Measurements from ENCODE around the gene GALNT14. TPM values are rescaled to one million over a fixed set of nuclear protein-coding genes. Genes with fewer than 3 reads are reported as not detected.
A peak's percentile ranks its signal among the peaks of the same experiment; 100 is the strongest.

GALNT14 gene
- total RNA-seq, 1 donor from 2014 or later, result 1.7 TPM

DNA sequence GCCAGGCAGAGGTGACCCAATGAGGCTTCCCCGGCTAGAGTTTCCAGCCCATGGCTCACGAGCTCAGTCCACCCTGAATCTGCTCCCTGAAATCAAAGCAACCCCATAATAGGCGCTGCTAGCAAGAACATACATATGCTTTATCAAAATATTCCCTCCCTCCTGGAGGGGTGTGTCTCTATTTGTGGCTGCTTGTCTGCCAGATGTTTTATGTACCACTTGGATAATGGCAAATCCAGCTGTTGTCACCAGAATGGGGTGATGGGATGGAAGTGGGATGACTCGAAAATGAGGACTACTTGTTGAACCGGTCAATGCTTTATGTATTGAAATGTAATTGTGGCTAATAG lies 152.0 kb downstream of the GALNT14 start:
- no peaks in the 10 kb centered on the region for H3K9me3 Mint-ChIP-seq
- H3K27me3 Mint-ChIP-seq (ENCODE audit: low read depth), result peaks cover 11% of the 10 kb centered on the region
- TF ChIP-seq, protein P1, sequence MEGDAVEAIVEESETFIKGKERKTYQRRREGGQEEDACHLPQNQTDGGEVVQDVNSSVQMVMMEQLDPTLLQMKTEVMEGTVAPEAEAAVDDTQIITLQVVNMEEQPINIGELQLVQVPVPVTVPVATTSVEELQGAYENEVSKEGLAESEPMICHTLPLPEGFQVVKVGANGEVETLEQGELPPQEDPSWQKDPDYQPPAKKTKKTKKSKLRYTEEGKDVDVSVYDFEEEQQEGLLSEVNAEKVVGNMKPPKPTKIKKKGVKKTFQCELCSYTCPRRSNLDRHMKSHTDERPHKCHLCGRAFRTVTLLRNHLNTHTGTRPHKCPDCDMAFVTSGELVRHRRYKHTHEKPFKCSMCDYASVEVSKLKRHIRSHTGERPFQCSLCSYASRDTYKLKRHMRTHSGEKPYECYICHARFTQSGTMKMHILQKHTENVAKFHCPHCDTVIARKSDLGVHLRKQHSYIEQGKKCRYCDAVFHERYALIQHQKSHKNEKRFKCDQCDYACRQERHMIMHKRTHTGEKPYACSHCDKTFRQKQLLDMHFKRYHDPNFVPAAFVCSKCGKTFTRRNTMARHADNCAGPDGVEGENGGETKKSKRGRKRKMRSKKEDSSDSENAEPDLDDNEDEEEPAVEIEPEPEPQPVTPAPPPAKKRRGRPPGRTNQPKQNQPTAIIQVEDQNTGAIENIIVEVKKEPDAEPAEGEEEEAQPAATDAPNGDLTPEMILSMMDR (IDR thresholded peaks at IDR 0.05; ENCODE audit: unreplicated experiment), result no peak
- no peak for DNase-seq (ENCODE audit: low spot score in 2 of 2, unreplicated experiment in 2 of 2)
- H3K4me3 Mint-ChIP-seq, result no peak overlapping the region
- H3K36me3 Mint-ChIP-seq, result no peaks in the 10 kb centered on the region
- no peak overlapping the region for H3K27ac Mint-ChIP-seq
- H3K4me1 Mint-ChIP-seq, result peaks cover 30% of the 10 kb centered on the region

GRCh38 chr2:30985493-30986230 lies 152.6 kb downstream of the GALNT14 start:
- Mint-ChIP-seq H3K4me3 (no peak overlapping the region), H3K4me1 (peaks cover 31% of the 10 kb centered on the region), H3K27ac (no peak overlapping the region), H3K9me3 (no peaks in the 10 kb centered on the region), H3K36me3 (no peaks in the 10 kb centered on the region), H3K27me3 (ENCODE audit: low read depth) (peaks cover 11% of the 10 kb centered on the region)
- TF ChIP-seq, protein P1 (IDR thresholded peaks at IDR 0.05; ENCODE audit: unreplicated experiment), result no peak
- no peak for DNase-seq (ENCODE audit: low spot score in 2 of 2, unreplicated experiment in 2 of 2)

GRCh38 chr2:30984148-30984547 lies 154.1 kb downstream of the GALNT14 start:
- Mint-ChIP-seq H3K4me1 (peaks cover 33% of the 10 kb centered on the region), H3K27me3 (ENCODE audit: low read depth) (peaks cover 9% of the 10 kb centered on the region), H3K36me3 (no peaks in the 10 kb centered on the region), H3K4me3 (no peak overlapping the region), H3K27ac (no peak overlapping the region), H3K9me3 (no peaks in the 10 kb centered on the region)
- TF ChIP-seq, protein P1 (IDR thresholded peaks at IDR 0.05; ENCODE audit: unreplicated experiment), result no peak
- DNase-seq (ENCODE audit: low spot score in 2 of 2, unreplicated experiment in 2 of 2), result no peak

- Mint-ChIP-seq H3K4me3 (no peak overlapping the region), H3K9me3 (no peaks in the 10 kb centered on the region), H3K27me3 (ENCODE audit: low read depth) (peaks cover 9% of the 10 kb centered on the region), H3K4me1 (peaks cover 29% of the 10 kb centered on the region), H3K27ac (peak overlapping the region; percentile 28), H3K36me3 (no peaks in the 10 kb centered on the region)
- DNase-seq (ENCODE audit: low spot score in 2 of 2, unreplicated experiment in 2 of 2), result no peak
- TF ChIP-seq, protein P1 (IDR thresholded peaks at IDR 0.05; ENCODE audit: unreplicated experiment), result no peak
Measured at GRCh38 chr2:30981510-30981909, 156.7 kb downstream of the GALNT14 start.

DNA sequence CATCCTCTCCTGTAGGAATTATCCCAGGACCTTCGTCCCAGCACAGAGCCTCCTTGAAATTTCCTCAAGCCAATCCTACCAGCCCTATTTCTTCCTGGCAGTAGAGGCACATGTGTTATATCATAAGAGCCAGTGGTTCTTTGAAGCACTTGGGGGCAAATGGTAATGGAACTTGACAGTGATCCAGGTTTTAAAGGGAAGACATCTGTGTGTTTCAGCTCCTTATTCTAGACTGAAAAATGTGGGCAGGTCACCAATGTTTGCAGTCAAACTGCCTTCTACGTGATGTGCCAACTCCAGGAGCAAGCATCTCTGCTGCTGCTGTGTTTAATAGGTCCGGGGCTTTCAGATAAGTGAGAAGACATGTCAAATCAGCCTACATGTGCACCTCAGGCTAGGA lies 157.1 kb downstream of the GALNT14 start:
- peak overlapping the region; percentile 28 for H3K27ac Mint-ChIP-seq
- H3K9me3 Mint-ChIP-seq, result no peaks in the 10 kb centered on the region
- TF ChIP-seq, protein P1 (IDR thresholded peaks at IDR 0.05; ENCODE audit: unreplicated experiment), result no peak
- H3K4me1 Mint-ChIP-seq, result peaks cover 27% of the 10 kb centered on the region
- H3K4me3 Mint-ChIP-seq, result no peak overlapping the region
- H3K27me3 Mint-ChIP-seq (ENCODE audit: low read depth), result peaks cover 9% of the 10 kb centered on the region
- H3K36me3 Mint-ChIP-seq, result no peaks in the 10 kb centered on the region
- DNase-seq (ENCODE audit: low spot score in 2 of 2, unreplicated experiment in 2 of 2), result no peak

Measured in mesothelial cell of epicardium (in vitro differentiated cells).